GM12874 (cell line): Measurements from ENCODE around the gene GRIN3A.

Experiments
- CTCF ChIP-seq: IDR thresholded peaks from 2 replicates; pipeline ENCODE4 v1.5.1; 2011; ENCODE audit warnings: low read depth, mild to moderate bottlenecking, control low read depth, low read length, moderate library complexity; ENCODE audit not compliant: insufficient read depth

GRIN3A gene

DNA sequence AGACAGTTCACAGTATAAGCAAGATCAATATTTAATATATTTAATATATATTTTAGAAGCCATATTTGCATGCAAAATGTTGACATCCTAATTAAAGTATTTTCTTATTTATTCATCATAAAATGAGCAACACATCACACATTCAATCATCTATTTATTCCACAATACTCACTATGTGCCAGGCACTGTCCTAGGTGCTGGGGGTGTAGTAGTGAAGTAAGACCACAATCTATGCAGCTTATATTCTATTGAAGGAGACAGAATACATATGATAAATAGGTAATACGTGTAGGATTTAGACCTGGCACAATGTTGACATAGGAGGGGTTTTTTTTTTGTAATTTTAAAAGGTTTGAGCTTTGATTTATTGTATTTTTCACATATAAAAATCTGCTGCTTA, 63.1 kb downstream of the GRIN3A start:
- TF ChIP-seq CTCF: no peak

DNA sequence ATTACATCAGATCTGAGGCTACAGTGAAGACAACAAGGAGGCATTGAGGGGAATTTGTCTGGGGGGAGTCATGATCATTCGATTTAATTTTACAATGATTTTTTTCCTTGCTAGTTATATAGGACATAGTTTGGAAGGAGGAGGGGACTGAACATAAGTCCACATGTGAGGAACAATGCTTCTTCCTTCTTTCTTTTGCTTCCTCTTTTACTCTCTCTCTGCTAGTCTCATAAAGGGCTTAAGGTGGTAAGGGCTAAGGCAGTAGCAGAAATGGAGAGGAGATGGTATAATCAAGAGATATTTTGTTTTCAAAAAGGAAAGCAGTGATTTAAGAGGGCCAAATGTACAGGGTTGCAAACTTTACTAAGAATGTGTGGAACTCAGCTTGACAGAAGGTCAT, 64.3 kb downstream of the GRIN3A start:
- TF ChIP-seq CTCF: no peak

GRCh38 chr9:101673642-101674041, 64.8 kb downstream of the GRIN3A start:
- no peak for TF ChIP-seq CTCF

GRCh38 chr9:101671567-101671966, 66.9 kb downstream of the GRIN3A start:
- no peak for TF ChIP-seq CTCF

- TF ChIP-seq CTCF: no peak
These were observed 70.0 kb downstream of the GRIN3A start for GRCh38 chr9:101668421-101668820.

DNA sequence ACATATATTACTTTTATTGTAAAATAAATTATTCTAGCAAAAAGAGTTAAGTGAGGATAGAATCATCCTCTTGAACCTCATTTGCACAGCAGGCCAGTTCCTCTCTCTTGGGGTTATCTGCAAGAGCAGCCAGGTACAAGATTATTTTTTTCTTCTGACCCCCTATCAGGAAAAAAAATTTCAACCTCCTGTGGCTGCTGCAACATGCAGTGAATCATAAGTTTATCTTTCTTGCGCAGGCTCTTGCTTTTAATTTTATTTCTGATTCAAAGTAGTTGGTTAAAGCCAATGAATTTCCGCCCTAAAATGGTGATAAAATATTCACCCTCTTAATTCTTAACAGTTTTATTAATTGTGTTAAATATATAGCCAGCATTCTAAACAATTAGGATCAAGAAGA, 74.0 kb downstream of the GRIN3A start:
- no peak for TF ChIP-seq CTCF

DNA sequence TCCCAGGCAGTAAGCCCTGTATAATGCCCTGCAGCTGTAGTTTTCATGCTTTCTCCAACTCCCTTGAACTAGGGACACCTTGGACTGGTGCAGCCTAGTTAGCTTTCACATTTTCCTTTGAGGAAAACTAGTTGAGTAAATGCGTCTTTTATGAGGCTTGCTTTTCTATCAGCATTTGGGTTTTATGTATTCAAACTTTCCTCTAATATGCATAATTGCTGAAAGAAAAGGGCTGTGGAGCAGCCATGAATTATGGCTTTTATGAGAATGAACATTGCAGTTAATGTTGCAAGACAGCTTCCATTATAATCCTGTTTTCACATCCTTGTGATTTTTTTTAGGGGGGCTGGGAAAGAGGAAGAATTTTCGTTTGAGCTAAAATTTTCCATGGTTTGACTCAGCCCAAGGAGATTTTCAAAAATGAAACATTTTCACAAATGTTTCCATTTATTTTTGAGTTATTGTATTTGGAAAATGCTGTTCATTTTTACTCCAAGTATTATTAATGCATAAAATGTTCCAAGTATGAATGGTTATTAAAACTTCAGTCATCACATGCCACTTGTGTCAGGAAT, 85.8 kb downstream of the GRIN3A start:
- TF ChIP-seq CTCF: no peak
